Right renal pelvis (tissue), 4 donors: ENCODE data around the gene ADAMTS2. TPM values are rescaled to one million over a fixed set of nuclear protein-coding genes. Genes with fewer than 3 reads are reported as not detected.

Experiments used
- DNase-seq, 4 donors: peaks; one replicate each; pipeline ENCODE4 v3.0.0-alpha.2; 2013; ENCODE audit warnings: low read depth in 4 of 4, low spot score in 3 of 4, missing footprints in 1 of 4
- polyA plus RNA-seq, 4 donors: library from polyadenylated mRNA; unstranded; fragments of 120-200 nt; gene quantifications; one replicate each; pipeline ENCODE4 v1.2.1, GENCODE V29; 2013; ENCODE audit not compliant: insufficient read length in 4 of 4

Gene ADAMTS2
- polyA plus RNA-seq, 4 donors, result 10.9 to 15.5 (median 11.5) TPM

GRCh38 chr5:179135441-179136215, 209.6 kb downstream of the ADAMTS2 start:
- DNase-seq, result no peak

- no peak for DNase-seq
These were observed 210.3 kb downstream of the ADAMTS2 start for GRCh38 chr5:179135006-179135405.

- DNase-seq, result no peak
These were observed 210.8 kb downstream of the ADAMTS2 start for GRCh38 chr5:179134511-179134910.

- no peak for DNase-seq
These were observed 212.5 kb downstream of the ADAMTS2 start for GRCh38 chr5:179132586-179133355.

- no peak for DNase-seq
These were observed 213.2 kb downstream of the ADAMTS2 start for GRCh38 chr5:179131886-179132585.

GRCh38 chr5:179131321-179131835, 213.9 kb downstream of the ADAMTS2 start:
- no peak for DNase-seq

GRCh38 chr5:179130101-179130681, 215.1 kb downstream of the ADAMTS2 start:
- no peak for DNase-seq

GRCh38 chr5:179129607-179130071, 215.6 kb downstream of the ADAMTS2 start:
- no peak for DNase-seq

- no peak for DNase-seq
These were observed 216.3 kb downstream of the ADAMTS2 start for GRCh38 chr5:179128976-179129375.

- no peak for DNase-seq
These were observed 217.3 kb downstream of the ADAMTS2 start for GRCh38 chr5:179128041-179128365.

GRCh38 chr5:179127136-179128040, 217.9 kb downstream of the ADAMTS2 start:
- no peak for DNase-seq

GRCh38 chr5:179126506-179126991, 218.7 kb downstream of the ADAMTS2 start:
- DNase-seq, result no peak

GRCh38 chr5:179125789-179126505, 219.3 kb downstream of the ADAMTS2 start:
- DNase-seq, result no peak

GRCh38 chr5:179124853-179125788, 220.1 kb downstream of the ADAMTS2 start:
- DNase-seq, result no peak

- no peak for DNase-seq
These were observed 220.9 kb downstream of the ADAMTS2 start for GRCh38 chr5:179124273-179124852.

GRCh38 chr5:179123491-179124272, 221.6 kb downstream of the ADAMTS2 start:
- no peak for DNase-seq

- DNase-seq, result no peak
These were observed 222.2 kb downstream of the ADAMTS2 start for GRCh38 chr5:179123109-179123426.
